Pons (tissue), 1 donor: ENCODE data around the gene ZRANB1.

Source experiments
- DNase-seq: peaks from one replicate; pipeline ENCODE4 v3.0.0-alpha.2; 2016; ENCODE audit warnings: low spot score

The ZRANB1 gene

DNA sequence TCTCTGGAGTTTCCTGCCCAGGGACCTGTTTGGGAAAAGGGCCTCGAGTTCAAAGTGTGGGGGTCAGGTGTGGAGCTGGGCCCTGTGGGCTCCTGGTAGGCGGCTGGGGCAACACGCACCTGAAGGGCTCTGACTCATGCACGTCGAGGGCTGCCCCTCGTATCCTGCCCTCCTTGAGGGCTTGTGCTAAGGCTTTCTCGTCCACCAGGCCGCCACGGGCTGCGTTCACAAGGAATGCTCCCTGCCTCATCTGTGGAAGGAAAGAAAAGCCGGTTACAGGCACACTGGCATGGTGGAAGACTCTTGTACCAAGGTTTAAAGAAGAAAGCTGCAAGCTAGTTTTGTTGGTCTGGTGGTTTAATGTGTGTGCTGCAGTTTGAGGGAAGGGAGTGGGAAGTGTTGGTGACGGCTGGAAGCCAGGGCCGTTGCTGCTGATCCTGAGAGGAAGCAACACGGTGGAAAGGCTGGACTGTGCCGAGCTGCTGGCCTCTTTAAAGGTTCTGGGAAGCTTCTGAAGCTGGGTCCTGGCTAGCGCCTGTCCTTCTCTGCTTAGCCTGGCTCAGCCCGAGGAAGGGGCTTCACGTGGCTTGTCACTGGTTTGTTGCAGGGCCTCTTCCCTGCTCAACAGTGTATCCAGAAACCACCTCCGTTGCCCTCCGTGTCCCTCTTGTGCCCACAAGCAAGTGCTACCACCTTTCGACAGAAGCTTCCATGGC is 52.0 kb downstream of the ZRANB1 start:
- DNase-seq, result no peak

- DNase-seq, result no peak
Measured at GRCh38 chr10:124994573-124995473, 52.9 kb downstream of the ZRANB1 start.

DNA sequence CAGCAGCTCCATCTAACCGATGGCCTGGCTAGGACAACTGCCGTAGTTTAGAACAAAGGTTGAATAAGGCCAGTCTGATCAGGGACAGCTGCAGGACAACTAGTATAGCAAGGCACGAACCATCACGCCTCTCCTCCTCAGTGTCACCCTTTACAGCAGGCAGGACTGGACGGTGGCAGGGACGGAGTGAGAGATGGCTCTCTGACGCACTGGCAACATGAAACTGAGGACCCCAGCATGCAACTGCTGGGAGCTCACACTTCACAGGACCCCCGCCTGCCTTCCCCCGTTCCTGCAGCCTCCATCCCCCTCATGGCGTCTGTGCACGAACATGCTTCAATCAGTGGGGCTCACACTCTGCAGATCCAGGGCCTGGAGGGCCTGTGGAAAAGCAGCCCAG is 53.7 kb downstream of the ZRANB1 start:
- DNase-seq, result no peak

GRCh38 chr10:124996127-124996853 is 54.4 kb downstream of the ZRANB1 start:
- no peak for DNase-seq

DNA sequence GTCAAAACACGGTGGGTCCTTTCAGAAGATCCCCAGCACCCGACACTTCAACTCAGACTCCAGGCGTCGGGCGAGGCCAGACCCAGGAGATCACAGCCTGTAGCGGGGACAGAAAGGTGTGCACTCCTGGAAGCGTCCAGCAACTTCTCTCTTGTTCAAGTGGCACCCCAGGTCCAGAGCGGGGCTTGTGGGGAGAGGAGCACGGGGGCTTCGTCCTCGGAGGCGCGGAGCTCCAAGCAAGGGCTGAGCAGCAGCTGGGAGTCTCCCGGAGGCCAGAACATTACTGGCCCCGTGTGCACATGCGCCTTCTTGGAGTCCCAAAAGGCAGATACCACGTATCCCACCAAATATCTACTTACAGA is 54.9 kb downstream of the ZRANB1 start:
- no peak for DNase-seq

DNA sequence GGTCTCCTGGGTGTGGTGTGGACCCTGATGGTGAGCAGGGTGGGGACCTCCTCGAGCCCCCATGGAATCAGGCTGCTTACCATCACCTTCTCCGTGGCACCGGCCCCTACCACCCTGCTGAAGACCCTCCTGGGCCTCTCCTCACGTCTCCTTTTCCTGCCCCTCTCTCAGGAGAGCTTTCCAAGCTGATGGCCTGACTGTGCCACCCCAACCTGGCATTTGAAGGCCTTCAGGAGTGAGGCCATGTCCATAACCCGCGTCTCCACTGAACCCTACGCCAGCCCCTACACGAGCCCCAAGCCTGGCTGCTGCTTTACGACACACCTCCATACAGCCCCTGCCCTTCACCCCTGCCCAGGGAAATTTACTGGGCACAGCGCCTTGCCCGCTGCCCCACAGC is 55.4 kb downstream of the ZRANB1 start:
- DNase-seq, result no peak

DNA sequence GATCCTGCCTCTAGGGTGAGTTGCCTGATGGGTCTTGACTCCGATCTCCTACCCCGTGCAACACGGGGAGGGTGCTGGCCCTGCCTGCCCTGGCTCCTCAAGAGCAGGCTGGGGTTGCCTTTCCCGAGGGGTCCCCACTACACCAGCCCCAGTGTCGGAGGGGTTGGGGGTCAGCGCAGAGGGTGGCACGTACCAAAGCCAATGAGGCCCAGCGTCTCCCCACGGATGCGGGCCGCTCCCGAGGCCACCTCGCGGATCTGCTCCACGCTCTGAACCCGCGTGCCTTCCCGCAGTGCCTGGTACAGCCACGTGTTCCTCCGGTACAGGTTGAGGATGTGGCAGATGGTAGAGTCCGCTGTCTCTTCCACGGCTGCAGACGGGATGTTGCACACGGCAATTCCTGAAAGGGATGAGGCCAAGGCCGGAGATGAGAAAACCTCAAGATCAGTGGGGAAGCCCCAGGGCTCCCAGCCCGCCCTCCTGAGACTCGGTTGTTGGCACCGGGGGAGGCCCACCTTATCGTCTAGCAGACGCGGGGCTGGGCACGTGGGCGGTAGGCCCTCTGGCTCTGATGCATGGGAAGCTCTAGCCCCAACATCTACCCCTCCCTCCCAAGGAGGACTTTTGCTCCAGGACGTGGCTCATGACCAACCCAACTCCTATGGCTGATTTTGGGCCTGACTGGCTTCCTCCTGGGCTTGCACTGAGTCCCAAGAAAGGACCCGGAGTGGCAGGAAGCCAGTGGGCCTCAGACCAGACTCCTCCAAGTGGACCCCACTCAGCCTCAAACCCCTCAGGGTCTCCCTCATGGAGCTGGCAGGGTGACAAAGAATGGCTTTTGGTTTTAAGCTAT is 56.1 kb downstream of the ZRANB1 start:
- no peak for DNase-seq

- DNase-seq, result no peak
Measured at GRCh38 chr10:124998624-124999291, 56.8 kb downstream of the ZRANB1 start.

DNA sequence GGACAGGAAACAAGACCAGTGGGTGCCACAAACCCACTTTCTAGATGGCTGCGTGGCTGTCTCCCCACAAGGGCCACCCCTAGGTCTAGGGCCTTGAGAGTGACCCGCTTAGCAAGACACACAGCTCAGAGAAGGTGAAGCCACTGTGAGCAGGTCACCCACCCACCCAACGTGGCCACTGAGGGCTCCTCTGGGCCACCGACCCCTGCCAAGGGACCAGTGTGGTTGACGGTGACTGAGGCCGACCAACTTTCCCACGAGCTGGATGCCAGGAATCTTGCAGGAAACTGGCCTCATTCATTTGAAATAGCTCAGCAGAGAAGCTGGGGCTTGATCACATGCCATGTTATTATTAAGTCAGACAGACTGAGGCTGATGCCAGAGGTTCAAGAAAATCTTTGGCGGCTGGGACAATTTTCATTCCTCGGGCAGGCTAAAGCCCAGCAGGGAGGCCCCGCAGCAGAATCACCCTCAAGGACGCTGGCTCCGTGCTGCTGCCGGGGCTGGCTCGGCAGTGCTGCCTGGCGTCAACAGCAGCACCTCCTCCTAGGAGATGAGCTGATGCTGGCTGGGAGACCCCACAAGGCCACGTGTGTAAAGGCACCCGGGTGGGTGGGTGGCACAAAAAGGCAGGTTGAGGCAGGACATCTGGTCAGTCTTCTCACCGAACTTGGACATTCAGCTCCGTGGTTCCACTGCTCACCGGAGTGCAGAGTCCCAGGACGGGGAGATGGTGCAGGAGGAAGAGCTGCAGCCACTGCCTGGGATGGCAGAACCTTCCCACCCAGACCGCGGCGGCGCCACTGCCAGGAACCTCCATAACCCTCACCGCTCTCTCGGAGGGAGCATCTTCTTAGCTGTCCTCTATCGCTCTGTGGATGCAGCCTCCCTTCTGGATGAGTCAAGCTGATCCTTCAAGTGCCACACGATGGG is 57.8 kb downstream of the ZRANB1 start:
- DNase-seq, result peak; percentile 76

GRCh38 chr10:125000366-125001312 is 58.7 kb downstream of the ZRANB1 start:
- DNase-seq, result peak; percentile 78

- DNase-seq, result peak; percentile 92
Measured at GRCh38 chr10:125001313-125002046, 59.6 kb downstream of the ZRANB1 start.

DNA sequence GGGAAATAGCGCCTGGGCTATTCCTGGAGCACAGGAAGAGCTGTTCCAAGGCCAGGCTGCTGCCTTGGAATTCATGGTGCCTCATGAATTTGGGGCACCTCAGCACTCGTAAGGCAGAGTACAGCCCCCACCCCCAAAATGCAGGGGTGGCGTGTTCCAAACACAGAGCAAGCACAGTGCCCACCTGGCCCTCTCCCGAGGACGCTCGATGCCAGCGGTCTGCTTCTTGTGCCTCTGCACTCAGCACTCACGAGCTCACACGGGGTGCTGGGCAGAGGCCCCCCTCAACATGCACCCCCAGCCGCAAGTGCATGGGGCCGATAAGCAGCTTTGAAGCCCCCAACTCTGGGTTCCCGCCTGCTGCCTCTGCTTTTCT is 60.1 kb downstream of the ZRANB1 start:
- DNase-seq, result no peak

DNA sequence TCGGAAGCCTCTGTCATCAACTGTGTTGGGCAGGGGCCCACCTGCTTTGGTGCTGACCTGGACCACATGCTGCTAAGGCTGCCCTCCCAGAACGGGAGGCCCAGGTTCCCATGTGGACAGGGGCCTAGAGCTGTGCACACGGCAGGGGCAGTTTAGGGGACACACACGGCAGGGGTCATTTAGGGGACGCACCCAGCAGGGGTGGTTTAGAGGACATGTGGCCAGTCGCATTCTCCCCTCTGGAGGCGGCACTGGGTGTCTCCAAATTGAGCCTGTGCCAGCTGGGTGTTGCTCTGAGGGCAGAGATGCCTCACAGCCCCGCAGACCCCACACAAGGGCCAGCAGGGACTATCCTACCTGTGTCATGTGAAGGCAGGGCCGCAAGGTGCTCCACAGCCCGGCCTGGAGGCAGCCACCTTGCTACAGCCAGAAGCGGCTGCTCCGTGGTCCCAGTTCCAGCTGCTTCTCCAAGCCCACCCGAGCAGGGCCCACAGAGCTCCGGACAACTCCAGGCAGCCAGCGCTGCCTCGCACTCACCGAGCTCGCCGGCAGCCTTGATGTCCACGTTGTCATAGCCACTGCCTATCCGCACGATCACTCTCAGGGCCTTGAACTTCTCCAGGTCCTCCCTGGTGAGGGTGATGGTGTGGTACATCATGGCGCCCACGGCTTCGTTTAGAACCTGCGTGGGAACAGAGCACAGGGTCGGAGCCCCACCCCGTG is 60.7 kb downstream of the ZRANB1 start:
- DNase-seq, result no peak

DNA sequence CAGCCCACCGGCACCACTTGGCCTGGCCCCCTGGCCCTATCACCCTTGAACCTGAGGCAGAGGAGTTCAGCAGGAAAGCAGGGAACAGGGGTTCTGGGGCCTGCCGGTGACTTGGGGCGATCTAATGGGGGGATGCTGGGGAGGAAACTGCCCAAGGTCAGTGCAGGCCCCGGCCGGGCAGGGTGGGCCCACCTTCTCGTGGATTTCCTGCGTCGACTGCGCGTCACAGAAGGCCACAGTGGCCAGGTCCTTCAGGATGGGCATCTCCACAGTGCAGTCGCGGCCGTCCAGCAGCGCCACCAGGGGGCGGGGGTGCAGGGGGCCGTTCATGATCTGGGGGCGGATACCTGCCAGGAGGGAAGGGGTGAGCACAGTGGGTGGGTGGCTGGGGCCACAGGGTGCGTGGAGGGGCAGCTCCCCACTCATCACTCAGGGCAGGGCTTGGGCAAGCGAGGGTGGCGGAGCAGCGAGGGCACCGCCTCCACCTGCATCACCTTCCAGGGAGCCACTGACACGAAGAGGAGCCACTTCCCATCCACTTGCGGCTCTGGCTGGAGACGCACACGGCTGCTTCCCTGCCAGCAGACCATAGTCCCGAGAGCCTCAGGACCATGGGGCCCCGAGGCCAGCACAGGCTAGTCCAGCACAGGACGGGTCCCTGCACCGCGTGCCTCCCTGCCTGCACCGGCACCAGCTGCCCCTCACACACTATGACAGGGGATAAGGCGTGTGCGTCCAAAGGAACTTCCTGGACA is 61.4 kb downstream of the ZRANB1 start:
- DNase-seq, result no peak

DNA sequence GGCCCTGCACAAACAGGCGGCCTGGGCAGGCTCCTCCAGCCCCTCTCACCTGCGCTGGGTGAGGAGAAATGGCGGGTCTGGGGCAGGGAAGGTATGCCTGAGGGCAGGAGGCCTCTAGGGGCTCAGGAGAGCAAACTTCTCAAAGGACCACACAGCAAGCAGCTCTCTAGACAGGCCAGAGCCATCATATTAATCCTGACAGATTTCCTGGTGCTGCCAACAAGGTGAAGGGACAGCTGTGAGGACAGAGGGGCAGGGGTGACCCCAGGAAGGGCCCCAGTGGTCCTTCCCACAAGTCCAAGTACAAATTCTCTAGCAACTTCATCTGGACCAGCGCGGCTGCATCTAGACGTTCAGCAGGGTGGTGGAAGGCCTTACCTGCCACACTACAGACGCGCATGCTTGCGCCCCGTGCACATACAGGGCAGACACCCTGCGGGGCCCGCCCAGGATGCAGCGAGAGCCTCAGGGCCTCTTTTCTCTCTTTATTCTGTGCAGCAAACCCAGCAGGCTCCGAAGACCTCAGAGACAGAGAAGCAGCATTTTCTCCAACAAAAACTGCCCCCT is 62.1 kb downstream of the ZRANB1 start:
- DNase-seq, result no peak

DNA sequence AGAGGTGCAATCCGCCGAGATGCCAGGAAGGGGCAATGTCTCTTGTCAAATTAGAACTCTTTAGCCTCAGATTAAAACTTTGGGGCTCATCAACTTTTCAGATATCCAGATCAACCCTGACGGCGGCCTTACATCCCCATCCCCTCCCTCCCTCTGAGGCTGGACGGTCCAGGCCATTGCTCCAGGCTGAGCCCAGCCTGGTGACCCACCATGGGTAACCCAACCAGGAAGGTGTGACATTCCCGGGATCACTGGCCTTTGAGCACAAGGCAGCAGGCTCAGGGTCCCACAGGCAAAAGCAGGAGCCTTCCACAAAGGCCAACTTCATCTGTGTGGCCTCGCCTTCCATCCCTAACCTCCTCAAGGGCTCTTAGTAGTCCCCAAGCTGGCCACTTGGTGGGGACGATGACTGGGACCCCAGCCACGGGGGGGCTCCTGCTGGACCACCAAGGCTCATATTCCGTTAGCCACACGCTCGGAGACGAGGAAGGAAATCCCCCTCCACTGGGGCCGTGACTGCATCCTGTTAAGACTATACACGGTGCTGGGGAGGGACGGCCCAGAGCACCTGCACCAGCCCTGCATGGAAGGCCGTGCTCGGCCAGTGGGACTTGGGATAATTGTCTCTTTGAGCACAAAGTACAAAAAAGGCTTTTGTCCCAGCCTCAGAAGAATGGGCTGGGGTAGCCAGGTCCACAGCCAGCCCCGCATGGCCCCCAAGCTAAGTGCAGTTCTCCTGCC is 62.8 kb downstream of the ZRANB1 start:
- DNase-seq, result no peak
